Stimulated activated naive CD8-positive, alpha-beta T cell treated with anti-CD3 and anti-CD28 coated beads, Interleukin-15, Interleukin-2, amounts not matched to agents 100 U/mL and 50 U/mL, for 24 hours (primary cell): ENCODE measurements around the gene B4GALNT3.
A peak's percentile ranks its signal among the peaks of the same experiment; 100 is the strongest.
"Not testable (repeated sequence)": the region's sequence is repeated elsewhere in the genome, so short reads cannot be mapped to it uniquely, and the experiment has no call there.

Experiments used
- ATAC-seq: fragments of 150-1000 bp; cut with Tn5 transposase; one replicate; pipeline ENCODE4 v1.10.0; 2021
- DNase-seq: peaks from one replicate; pipeline ENCODE4 v3.0.0; 2021

Gene B4GALNT3

GRCh38 chr12:459430-460258 lies at the start of gene B4GALNT3:
Gene B4GALNT3, plus strand, starts transcription at chr12:459939. Its CDS starts 438 bp downstream, at chr12:460377.
- ATAC-seq (peak; percentile 58), DNase-seq (peak; percentile 35)

GRCh38 chr12:414859-415258 lies 44.9 kb upstream of the B4GALNT3 start:
- DNase-seq: no peak

GRCh38 chr12:418432-418831 lies 41.3 kb upstream of the B4GALNT3 start:
- ATAC-seq (no peak), DNase-seq (no peak)

More at GRCh38 chr12:414859-415258, 44.9 kb upstream of the B4GALNT3 start:
- ATAC-seq: no peak

DNA sequence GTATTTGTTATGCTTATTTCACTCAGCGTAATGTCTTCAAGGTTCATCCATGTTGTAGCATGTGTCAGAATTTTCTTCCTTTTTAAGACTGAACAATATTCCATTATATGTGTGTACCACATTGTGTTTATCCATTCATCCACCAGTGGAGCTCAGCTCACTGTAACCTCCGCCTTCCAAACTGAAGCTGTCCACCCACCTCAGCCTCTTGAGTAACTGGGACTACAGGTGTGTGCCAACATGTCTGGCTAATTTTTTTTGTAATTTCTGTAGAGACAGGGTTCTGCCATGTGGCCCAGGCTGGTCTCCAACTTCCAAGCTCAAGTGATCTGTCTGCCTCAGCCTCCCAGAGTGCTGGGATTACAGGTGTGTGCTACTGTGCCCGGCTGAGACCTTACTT lies 37.2 kb upstream of the B4GALNT3 start:
- no peak for DNase-seq
- no peak for ATAC-seq

- not testable (repeated sequence) for DNase-seq, ATAC-seq
Observed at GRCh38 chr12:435737-436136, 24.0 kb upstream of the B4GALNT3 start.

DNA sequence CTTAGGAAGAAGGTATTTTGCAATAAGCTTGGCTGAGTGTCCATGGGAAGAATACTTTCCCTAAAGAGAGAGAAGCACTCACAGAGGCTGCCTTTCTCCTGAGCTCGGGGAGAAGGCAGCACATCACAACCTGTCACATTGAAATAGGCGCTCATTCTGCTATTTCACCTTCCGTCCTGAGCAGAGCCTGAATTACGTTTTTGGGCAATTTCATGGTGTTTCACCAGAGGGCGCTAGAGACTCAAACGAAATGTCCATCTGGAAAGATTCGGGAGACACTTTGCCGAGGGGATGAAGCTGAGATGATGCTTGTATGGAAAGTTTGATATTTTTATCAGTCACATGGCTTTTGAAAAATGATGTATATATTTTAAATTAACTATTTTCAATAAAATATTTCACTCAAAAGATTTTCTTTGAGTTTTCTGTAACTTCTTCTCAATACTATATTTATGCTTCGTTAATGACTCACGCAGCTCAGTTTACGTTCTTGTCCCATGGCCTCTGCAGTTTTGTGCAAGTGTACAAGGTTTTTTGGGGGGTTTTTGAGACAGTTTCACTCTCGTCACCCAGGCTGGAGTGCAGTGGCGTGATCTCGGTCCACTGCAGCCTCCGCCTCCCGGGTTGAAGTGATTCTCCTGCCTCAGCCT lies 17.4 kb upstream of the B4GALNT3 start:
- ATAC-seq (no peak), DNase-seq (peak; percentile 43)

GRCh38 chr12:447141-447540 lies 12.6 kb upstream of the B4GALNT3 start:
- ATAC-seq (no peak), DNase-seq (no peak)

DNA sequence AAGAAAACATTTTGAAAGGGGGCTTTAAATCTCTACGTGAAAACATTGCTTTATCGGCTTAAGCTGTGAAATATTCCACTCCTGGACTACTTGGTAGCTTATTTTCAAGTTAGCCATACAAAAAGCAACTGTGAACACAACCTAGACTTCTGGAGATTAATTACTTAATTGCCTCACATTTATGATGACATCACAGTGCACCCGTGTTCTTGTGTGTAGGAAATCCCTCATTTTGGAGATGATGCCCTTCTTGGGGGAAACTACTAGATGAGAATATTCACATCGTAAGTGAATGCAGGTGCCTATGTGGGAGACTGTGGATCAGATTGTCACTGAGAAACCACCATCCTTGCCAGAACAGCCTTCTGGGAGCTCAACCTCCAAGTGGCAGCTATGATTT lies 10.5 kb upstream of the B4GALNT3 start:
- ATAC-seq (no peak), DNase-seq (no peak)

GRCh38 chr12:450438-450837 lies 9.3 kb upstream of the B4GALNT3 start:
- ATAC-seq: no peak

GRCh38 chr12:452667-453210 lies 7.0 kb upstream of the B4GALNT3 start:
- ATAC-seq: peak; percentile 48
- DNase-seq: peak; percentile 85

More at GRCh38 chr12:450438-450837, 9.3 kb upstream of the B4GALNT3 start:
- DNase-seq: no peak

- no peak for DNase-seq
Observed at GRCh38 chr12:454833-455232, 4.9 kb upstream of the B4GALNT3 start.

GRCh38 chr12:455821-456220 lies 3.9 kb upstream of the B4GALNT3 start:
- DNase-seq: no peak
- no peak for ATAC-seq

More at GRCh38 chr12:454833-455232, 4.9 kb upstream of the B4GALNT3 start:
- ATAC-seq: no peak

- DNase-seq (no peak), ATAC-seq (peak; percentile 21)
Observed at GRCh38 chr12:457676-458075, 2.1 kb upstream of the B4GALNT3 start.

GRCh38 chr12:459050-459429 lies 699 bp upstream of the B4GALNT3 start:
- DNase-seq: no peak

DNA sequence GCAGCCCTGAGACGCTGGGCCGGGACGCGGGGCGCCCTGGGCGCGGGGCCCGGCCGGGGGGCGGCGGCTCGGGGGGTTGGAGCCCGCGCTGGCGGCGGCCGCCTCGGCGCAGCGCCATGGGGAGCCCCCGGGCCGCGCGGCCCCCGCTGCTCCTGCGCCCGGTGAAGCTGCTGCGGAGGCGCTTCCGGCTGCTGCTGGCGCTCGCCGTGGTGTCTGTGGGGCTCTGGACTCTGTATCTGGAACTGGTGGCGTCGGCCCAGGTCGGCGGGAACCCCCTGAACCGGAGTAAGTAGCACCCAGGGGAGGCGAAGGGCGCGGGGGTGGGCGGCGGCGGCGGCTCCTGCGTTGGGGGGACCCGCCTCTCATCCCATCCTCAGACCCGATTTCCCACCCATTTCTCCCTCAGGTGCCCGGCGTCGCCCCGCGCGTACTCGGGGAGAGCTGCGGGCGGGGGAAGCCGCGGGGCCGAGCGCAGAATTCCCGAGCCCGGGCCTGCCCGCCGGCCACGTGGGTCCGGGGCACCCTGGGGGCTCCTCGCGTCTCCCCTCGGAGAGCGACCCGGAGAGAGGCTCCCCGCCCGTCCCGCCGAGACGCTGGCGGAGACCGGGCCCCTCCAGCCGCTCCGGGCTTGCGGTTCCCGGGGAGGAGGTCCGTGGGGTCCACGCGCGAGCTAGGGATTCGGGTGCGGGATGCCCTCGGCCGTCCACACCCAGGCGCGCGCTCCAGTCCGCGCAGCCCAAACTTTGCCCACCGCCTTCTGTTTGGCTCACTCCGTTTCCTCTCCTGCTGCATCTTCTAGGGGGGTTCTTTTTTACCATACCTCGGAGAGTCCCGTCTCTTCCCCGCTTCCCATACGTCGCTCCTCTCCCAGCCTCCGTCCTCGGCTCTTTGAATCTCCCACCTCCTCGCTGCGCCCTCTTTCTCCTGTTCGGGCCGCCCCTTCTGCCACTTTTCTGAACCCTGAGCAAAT lies 807 bp downstream of the B4GALNT3 start:
- ATAC-seq (peak; percentile 60), DNase-seq (peak; percentile 46)

More at GRCh38 chr12:459050-459429, 699 bp upstream of the B4GALNT3 start:
- ATAC-seq: no peak

DNA sequence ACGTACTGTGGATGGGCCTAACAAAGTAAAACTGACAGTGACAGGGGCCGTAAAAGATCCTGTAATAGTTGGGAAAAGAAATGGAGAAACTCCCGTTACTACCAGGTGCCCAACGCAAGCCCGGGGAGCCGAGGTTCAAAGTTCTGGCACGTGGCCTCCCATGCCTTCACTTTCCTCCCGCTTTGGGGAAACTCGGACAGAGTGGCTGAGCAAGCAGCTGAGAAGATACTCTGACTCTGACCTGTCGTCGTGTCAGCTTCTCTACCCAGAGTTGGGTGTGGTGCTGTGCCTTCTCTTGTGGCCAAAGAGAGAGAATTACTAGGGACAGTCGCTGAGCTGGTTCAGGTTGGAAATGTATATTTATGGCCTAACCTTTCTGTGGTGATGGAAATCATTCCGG lies 1.7 kb downstream of the B4GALNT3 start:
- ATAC-seq (no peak), DNase-seq (no peak)

- ATAC-seq (no peak), DNase-seq (no peak)
Observed at GRCh38 chr12:462936-463705, 3.4 kb downstream of the B4GALNT3 start.

DNA sequence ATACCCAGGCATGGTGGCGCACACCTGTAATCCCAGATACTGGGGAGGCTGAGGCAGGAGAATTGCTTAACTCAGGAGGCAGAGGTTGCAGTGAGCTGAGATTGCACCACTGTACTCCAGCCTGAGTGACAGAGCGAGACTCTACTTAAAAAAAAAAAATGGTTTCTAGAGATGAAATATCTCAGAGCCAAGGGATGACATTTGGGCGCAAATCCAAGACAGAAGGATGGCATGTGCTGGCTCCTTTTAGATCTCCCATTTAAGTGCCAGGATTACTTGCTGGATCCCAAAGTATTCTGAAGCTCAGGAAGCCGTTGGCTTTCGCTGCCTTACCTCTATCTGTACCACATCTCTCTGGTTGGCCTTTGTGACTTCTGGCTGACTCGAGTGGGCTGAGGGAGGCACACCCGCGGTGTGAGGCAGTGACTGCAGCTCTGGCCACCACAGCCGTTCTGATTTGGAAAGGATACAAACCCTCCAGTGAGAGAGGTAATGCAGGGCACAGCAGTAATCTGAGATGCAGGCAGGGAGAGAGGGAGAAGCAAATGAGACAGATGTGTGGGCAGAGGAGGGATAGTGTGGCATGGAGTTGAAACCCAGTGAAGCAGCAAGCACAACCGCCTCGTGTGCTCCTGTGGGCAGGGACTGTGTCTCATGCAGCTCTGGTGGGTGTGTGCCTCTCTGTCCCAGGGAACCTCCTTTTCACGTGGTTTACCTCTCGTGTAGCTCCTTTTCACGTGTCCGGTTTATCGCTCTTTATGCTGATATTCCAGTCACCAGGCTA lies 4.9 kb downstream of the B4GALNT3 start:
- ATAC-seq: no peak
- no peak for DNase-seq

DNA sequence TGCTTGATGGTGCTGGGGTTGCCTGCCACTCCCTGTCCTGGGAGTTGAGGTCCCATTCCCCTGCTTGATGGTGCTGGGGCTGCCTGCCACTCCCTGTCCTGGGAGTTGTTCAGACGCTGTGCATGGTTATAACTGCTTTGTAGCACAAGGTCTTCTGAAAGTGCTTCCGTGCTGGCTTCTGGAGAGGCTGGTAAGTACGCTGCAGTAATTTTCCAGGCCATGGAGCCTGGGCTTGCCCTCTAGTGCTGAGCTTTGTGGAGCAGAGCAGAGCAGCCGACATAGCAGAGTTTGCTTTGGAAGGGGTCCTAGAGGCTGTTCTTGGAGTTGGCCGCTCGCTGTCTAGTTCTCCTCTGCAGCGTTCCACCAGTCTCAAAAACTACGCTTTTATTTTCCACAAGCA lies 6.3 kb downstream of the B4GALNT3 start:
- ATAC-seq: no peak
- DNase-seq: no peak

GRCh38 chr12:466762-467161 lies 7.0 kb downstream of the B4GALNT3 start:
- DNase-seq: no peak
- ATAC-seq: no peak
